OCI-LY3 (cell line): Measurements from ENCODE around the gene SNX2.

ENCODE experiments used
- EZH2phosphoT487 ChIP-seq: fragments of 200-600 bp; shearing (Covaris generic); IDR thresholded peaks from 2 replicates; pipeline ENCODE4 v1.6.1; 2018; ENCODE audit warnings: antibody characterized with exemption, mixed run types, low read depth
- TF ChIP-seq, protein P1 (sequence below): fragments of 200-600, 300-600 bp; sonication (generic); IDR thresholded peaks from 2 replicates; pipeline ENCODE4 v1.5.1; 2014; ENCODE audit warnings: antibody characterized with exemption, low read length, low read depth

- TF ChIP-seq, protein P1, sequence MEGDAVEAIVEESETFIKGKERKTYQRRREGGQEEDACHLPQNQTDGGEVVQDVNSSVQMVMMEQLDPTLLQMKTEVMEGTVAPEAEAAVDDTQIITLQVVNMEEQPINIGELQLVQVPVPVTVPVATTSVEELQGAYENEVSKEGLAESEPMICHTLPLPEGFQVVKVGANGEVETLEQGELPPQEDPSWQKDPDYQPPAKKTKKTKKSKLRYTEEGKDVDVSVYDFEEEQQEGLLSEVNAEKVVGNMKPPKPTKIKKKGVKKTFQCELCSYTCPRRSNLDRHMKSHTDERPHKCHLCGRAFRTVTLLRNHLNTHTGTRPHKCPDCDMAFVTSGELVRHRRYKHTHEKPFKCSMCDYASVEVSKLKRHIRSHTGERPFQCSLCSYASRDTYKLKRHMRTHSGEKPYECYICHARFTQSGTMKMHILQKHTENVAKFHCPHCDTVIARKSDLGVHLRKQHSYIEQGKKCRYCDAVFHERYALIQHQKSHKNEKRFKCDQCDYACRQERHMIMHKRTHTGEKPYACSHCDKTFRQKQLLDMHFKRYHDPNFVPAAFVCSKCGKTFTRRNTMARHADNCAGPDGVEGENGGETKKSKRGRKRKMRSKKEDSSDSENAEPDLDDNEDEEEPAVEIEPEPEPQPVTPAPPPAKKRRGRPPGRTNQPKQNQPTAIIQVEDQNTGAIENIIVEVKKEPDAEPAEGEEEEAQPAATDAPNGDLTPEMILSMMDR, result no peak
- TF ChIP-seq EZH2phosphoT487, result no peak
Observed at GRCh38 chr5:122730456-122730855, 44.4 kb upstream of the SNX2 start.
